NCI-H526 (cell line): Measurements from ENCODE around the gene PLCL1.

Experiments used
- DNase-seq, 2 experiments: peaks; one replicate each; lab custom pipeline; 2025; lab: John Stamatoyannopoulos, UW

PLCL1 gene

GRCh38 chr2:197857476-197858107, 53.2 kb downstream of the PLCL1 start:
- no peak for DNase-seq

GRCh38 chr2:197858607-197859140, 54.3 kb downstream of the PLCL1 start:
- no peak for DNase-seq

- no peak for DNase-seq
These were observed 58.0 kb downstream of the PLCL1 start for GRCh38 chr2:197862246-197862955.

- no peak for DNase-seq
These were observed 59.4 kb downstream of the PLCL1 start for GRCh38 chr2:197863744-197864143.

DNA sequence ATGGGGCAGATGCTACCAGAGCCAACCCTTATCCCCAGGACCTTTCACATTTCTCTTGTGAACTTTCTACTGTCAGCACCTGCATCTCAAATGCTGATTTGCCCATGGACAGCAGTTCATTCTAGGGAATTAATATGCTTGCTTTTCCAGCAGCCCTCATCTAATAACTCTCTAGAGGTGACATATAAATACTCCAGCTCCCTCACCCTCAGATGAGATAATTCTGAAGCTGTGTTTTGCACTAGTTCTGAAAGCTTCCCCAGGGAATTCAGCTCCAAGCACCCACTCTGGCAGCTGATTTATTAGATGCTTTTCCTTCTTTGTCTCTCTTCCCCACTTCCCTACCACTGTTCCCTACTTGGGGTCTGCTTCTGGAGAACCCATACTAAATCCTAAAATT, 62.1 kb downstream of the PLCL1 start:
- DNase-seq, result no peak

GRCh38 chr2:197867033-197867432, 62.6 kb downstream of the PLCL1 start:
- DNase-seq, result no peak

GRCh38 chr2:197867624-197868023, 63.2 kb downstream of the PLCL1 start:
- no peak for DNase-seq

DNA sequence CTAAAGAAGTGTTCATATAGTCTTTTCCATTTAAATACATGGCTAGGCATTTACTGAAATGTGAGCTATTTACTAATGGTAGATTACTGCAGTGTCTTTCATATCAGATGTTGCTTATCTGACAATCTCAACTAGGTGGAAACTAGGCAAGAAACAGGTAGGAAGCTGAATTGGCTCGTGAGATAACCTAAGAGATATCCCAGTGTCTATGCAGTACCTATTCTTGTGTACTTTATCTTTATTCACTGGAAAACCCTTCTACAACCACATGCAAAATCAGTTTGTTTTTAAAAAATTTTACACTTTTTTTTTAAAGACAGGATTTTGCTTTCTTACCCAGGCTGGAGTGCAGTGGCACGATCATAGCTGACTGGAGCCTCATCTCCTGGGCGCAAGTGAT, 63.8 kb downstream of the PLCL1 start:
- no peak for DNase-seq

DNA sequence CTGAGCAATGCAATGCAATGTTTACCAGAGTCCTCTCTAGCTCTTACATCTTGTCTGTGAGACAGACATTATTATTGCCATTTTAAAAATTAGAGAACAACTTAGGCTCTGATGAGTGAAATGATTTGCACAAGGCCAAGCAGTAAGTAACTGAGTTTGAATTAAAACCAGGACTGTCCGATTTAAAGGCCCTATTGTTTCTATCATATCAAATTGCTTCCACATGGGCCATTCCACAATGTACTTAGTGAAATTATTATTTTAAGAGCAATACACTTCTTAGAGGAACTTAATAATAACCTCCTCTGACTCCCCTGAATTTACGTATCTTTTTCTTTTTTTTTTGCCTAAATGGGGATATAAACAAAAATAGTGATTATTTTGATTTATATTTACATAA, 64.6 kb downstream of the PLCL1 start:
- DNase-seq, result no peak

DNA sequence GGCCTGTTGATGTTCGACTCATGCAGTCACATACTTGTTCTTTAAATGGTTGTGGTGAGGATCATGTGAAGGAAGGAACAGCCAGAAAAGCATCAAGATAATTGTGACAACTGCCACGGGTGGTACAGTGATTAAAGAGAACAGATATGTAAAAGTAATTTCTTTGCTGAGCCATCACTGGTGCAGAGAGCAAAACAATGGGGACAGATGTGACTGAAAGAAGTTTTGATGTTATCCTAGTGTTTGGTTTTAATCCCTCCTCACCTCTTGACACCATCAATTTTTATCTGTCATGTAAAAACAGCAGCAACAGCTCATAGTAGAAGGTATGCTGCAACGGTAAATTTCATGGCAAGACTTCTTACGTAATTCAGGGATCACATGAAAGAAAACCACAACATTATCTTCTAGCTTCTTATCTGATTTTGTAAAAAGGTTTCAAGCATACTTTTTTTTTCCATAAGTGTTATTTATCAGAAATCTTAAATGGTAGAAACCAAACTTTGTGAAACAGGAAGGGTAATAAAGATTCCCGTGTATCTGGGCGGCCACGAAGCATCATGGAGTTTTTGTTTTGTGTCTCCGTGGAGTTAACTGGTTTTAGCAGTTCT, 65.2 kb downstream of the PLCL1 start:
- no peak for DNase-seq

GRCh38 chr2:197870137-197870536, 65.7 kb downstream of the PLCL1 start:
- DNase-seq, result no peak

GRCh38 chr2:197871780-197872456, 67.5 kb downstream of the PLCL1 start:
- DNase-seq, result no peak

DNA sequence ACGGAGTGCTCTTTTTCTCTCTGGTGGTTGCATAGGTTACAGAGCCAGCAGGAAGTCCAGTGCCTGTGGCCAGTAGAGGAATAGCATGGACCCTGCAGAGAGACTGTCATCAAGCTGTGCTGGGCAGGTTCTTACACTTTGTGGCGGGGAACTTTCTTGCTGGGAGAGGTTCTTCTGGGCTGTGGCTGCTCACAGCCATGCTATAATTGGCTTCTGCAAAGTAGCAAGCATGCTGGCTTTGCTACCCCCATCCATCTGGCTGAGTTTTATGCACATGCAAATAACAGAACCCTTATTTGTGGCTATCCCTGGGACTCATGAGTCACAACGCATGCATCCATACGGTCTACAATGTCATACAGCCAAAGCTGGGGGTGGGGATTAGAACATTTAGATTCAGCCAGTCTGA, 68.9 kb downstream of the PLCL1 start:
- DNase-seq, result peak; percentile 32 to 53

GRCh38 chr2:197875763-197876162, 71.4 kb downstream of the PLCL1 start:
- DNase-seq, result no peak

- DNase-seq, result no peak
These were observed 72.1 kb downstream of the PLCL1 start for GRCh38 chr2:197876524-197876923.

DNA sequence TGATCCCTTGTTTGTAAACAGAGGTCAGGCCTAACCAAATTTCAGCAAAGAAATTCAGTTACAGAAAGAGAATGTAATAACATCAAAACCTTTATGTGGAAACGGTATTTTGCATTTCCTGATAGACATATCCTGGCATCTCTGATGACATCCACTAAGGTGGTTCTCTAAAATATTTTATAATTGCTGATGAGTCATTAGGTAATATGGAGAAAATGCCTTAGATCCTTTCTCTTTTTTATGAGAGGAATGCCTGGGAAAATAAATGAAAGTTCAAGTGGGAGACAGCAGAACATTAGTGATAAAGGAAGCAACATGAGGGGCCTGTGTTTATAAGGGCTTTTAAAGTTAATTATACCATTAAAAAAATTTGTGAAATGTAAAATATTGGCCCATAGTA, 72.6 kb downstream of the PLCL1 start:
- no peak for DNase-seq

- no peak for DNase-seq
These were observed 74.4 kb downstream of the PLCL1 start for GRCh38 chr2:197878792-197879191.

GRCh38 chr2:197879812-197880408, 75.5 kb downstream of the PLCL1 start:
- no peak for DNase-seq

GRCh38 chr2:197883354-197884032, 79.1 kb downstream of the PLCL1 start:
- DNase-seq, result no peak

DNA sequence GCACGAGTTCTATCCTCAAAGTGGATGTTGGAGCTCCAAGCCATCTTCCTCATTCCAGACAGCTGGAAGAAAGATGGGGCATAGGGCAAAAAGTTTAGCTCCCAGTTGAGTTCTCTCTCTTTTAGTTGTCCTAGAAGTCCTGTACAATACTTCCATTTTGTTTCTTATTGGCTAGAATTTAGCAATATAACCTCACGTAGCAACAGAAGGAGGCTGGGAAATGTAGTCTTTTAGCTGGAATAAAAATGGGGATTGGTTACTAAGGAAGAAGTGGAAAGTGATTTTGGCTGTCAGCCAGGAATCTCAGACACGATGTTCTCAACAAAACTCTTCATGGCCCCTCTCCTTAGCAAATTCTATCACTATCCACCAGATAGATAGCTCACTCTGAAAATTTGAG, 79.9 kb downstream of the PLCL1 start:
- DNase-seq, result no peak

DNA sequence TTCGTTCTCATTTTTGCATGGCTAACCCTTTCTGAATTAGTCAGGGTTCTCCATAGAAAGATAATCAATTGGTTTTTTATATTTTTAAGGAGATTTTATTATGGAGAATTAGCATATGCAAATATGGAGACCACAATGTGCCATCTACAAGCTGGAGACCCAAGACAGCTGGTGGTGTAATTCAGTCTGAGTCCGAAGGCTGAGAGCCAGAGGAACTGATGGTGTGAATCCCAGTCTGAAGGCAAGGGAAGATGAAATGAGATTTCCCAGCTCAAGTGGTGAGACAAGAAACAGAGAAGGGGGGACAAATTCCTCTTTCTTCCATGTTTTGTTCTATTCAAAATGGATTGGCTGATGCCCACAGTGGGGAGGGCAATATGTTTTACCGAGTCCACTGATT, 80.7 kb downstream of the PLCL1 start:
- DNase-seq, result no peak

DNA sequence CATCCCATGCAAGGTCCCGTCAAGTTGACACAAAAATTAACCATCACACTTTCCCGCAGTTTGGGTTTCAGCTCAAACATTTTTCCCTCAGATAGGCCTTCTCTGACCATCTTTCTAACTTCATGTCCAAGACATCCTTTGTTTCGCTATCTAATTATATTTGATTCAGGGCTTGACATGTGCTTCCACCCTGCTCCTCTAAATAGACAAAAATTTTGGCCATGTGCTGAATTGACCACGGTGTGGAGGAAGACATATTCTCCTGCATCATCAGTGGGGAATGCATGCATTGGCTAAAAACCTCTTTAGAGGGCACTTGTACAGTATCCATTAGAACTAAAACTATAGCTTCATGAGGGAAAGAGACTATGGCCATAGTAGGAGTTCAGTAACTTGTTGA, 81.2 kb downstream of the PLCL1 start:
- no peak for DNase-seq
